Suprapubic skin (tissue), 4 donors: Measurements from ENCODE around the gene LRRFIP1. TPM values are rescaled to one million over a fixed set of nuclear protein-coding genes. Genes with fewer than 3 reads are reported as not detected.

Experiments
- DNase-seq, 2 donors: peaks; one replicate each; pipeline ENCODE4 v3.0.0-alpha.2; 2019; ENCODE audit warnings: low spot score in 2 of 2
- H3K27ac ChIP-seq: fragments of 200-600 bp; sonication (generic); one replicate; pipeline ENCODE4 v1.5.1; 2019
- H3K27me3 ChIP-seq: fragments of 200-600 bp; sonication (generic); one replicate; pipeline ENCODE4 v1.5.1; 2019
- H3K36me3 ChIP-seq: fragments of 200-600 bp; sonication (generic); one replicate; pipeline ENCODE4 v1.5.1; 2019
- H3K4me1 ChIP-seq: fragments of 200-600 bp; sonication (generic); one replicate; pipeline ENCODE4 v1.5.1; 2019
- H3K4me3 ChIP-seq: fragments of 200-600 bp; sonication (generic); one replicate; pipeline ENCODE4 v1.5.1; 2019; ENCODE audit warnings: mild to moderate bottlenecking
- H3K9me3 ChIP-seq: fragments of 200-600 bp; sonication (generic); one replicate; pipeline ENCODE4 v1.5.1; 2019
- CTCF ChIP-seq, 2 donors: fragments of 200-600 bp in 1 of 2; fragments of 450-650 bp in 1 of 2; sonication (generic) in 1 of 2; IDR thresholded peaks; one replicate each; pipeline ENCODE4 v1.5.1; 2016 to 2019; ENCODE audit warnings: antibody characterized with exemption in 2 of 2, mild to moderate bottlenecking in 1 of 2, moderate library complexity in 1 of 2
- EP300 ChIP-seq: sonication (generic); formaldehyde crosslinking; IDR thresholded peaks from one replicate; pipeline ENCODE4 v1.6.1; 2017; ENCODE audit warnings: antibody characterized with exemption
- POLR2A ChIP-seq, 2 donors: fragments of 450-650 bp; IDR thresholded peaks; one replicate each; pipeline ENCODE4 v1.6.1; 2017; ENCODE audit warnings: antibody characterized with exemption in 2 of 2, mild to moderate bottlenecking in 2 of 2, moderate library complexity in 2 of 2
- POLR2AphosphoS5 ChIP-seq, 3 donors: sonication (generic); formaldehyde crosslinking; IDR thresholded peaks; one replicate each; pipeline ENCODE4 v1.6.1; 2017; ENCODE audit warnings: antibody characterized with exemption in 3 of 3
- WGBS: methylation state at CpG from one replicate; pipeline ENCODE4 v1.1.5; 2018; 5-methylcytosine and 5-hydroxymethylcytosine counted together
- total RNA-seq, 4 donors: library from RNA; depleted of rRNA; stranded (reverse); fragments of >200 nt; gene quantifications; one replicate each; pipeline ENCODE4 v1.1.0, GENCODE V29; 2016

The LRRFIP1 gene
- total RNA-seq, 4 donors from 2014 or later, result 100 to 150 (median 109) TPM

GRCh38 chr2:237818066-237818473 is 190.7 kb downstream of the LRRFIP1 start:
- Histone ChIP-seq H3K9me3 (no peaks in the 10 kb centered on the region), H3K4me1 (peaks cover 3% of the 10 kb centered on the region), H3K4me3 (no peak overlapping the region), H3K27me3 (no peaks in the 10 kb centered on the region), H3K27ac (no peak overlapping the region), H3K36me3 (no peaks in the 10 kb centered on the region)
- WGBS, result 40% methylated on average over 5 of the region's 5 CpGs
- TF ChIP-seq POLR2A (IDR thresholded peaks at IDR 0.05) (no peak), CTCF (IDR thresholded peaks at IDR 0.05) (no peak)
- DNase-seq, result no peak

- no peaks in the 10 kb centered on the region for H3K9me3 ChIP-seq
- peaks cover 3% of the 10 kb centered on the region for H3K4me1 ChIP-seq
- WGBS, result 49% methylated on average over 2 of the region's 2 CpGs
- no peaks in the 10 kb centered on the region for H3K36me3 ChIP-seq
- H3K4me3 ChIP-seq, result no peak overlapping the region
- no peak for TF ChIP-seq EP300
- TF ChIP-seq POLR2AphosphoS5 (IDR thresholded peaks at IDR 0.05), result no peak
- no peak for TF ChIP-seq POLR2A (IDR thresholded peaks at IDR 0.05)
- no peak for TF ChIP-seq CTCF (IDR thresholded peaks at IDR 0.05)
- H3K27ac ChIP-seq, result no peak overlapping the region
- H3K27me3 ChIP-seq, result no peaks in the 10 kb centered on the region
- no peak for DNase-seq
Measured at GRCh38 chr2:237819231-237819630, 191.8 kb downstream of the LRRFIP1 start.

- Histone ChIP-seq H3K4me1 (peaks cover 3% of the 10 kb centered on the region), H3K36me3 (no peaks in the 10 kb centered on the region), H3K27ac (no peak overlapping the region), H3K27me3 (no peaks in the 10 kb centered on the region), H3K9me3 (no peaks in the 10 kb centered on the region), H3K4me3 (no peak overlapping the region)
- no peak for DNase-seq
- TF ChIP-seq CTCF (IDR thresholded peaks at IDR 0.05) (no peak), POLR2AphosphoS5 (IDR thresholded peaks at IDR 0.05) (no peak), EP300 (no peak), POLR2A (IDR thresholded peaks at IDR 0.05) (no peak)
- 60% methylated on average over 2 of the region's 2 CpGs for WGBS
Measured at GRCh38 chr2:237820421-237820820, 193.0 kb downstream of the LRRFIP1 start.

- no peak overlapping the region for H3K27ac ChIP-seq
- 62% methylated on average over 2 of the region's 2 CpGs for WGBS
Measured at GRCh38 chr2:237823544-237823943, 196.2 kb downstream of the LRRFIP1 start.

GRCh38 chr2:237824085-237824484 is 196.7 kb downstream of the LRRFIP1 start:
- Histone ChIP-seq H3K4me3 (no peak overlapping the region), H3K27me3 (no peaks in the 10 kb centered on the region), H3K4me1 (peaks cover 3% of the 10 kb centered on the region), H3K27ac (no peak overlapping the region), H3K36me3 (no peaks in the 10 kb centered on the region), H3K9me3 (no peaks in the 10 kb centered on the region)
- TF ChIP-seq EP300 (no peak), POLR2A (IDR thresholded peaks at IDR 0.05) (no peak), CTCF (IDR thresholded peaks at IDR 0.05) (no peak), POLR2AphosphoS5 (IDR thresholded peaks at IDR 0.05) (no peak)
- DNase-seq, result no peak
- 67% methylated on average over 6 of the region's 6 CpGs for WGBS

More at GRCh38 chr2:237823544-237823943, 196.2 kb downstream of the LRRFIP1 start:
- Histone ChIP-seq H3K4me1 (peaks cover 3% of the 10 kb centered on the region), H3K4me3 (no peak overlapping the region), H3K36me3 (no peaks in the 10 kb centered on the region), H3K27me3 (no peaks in the 10 kb centered on the region), H3K9me3 (no peaks in the 10 kb centered on the region)
- no peak for DNase-seq
- no peak for TF ChIP-seq POLR2A (IDR thresholded peaks at IDR 0.05)
- no peak for TF ChIP-seq POLR2AphosphoS5 (IDR thresholded peaks at IDR 0.05)
- no peak for TF ChIP-seq EP300
- no peak for TF ChIP-seq CTCF (IDR thresholded peaks at IDR 0.05)
